Measurements from ENCODE around the gene TRAPPC10. TPM values are rescaled to one million over a fixed set of nuclear protein-coding genes. Genes with fewer than 3 reads are reported as not detected.

TRAPPC10 gene
- total RNA-seq, 2 experiments from 2014 or later, result 98.1 to 101 TPM

- CTCF ChIA-PET, result no interaction called here
- DNase-seq (peak in 5 of 14 experiments; percentile 30 to 54 (median 45)), ATAC-seq (ENCODE audit: poor library complexity) (no peak)
- Mint-ChIP-seq H3K27me3 (no peaks in the 10 kb centered on the region), H3K9me3 (no peaks in the 10 kb centered on the region), H3K4me1 (ENCODE audit: low read depth) (peaks cover 82% of the 10 kb centered on the region), H3K36me3 (ENCODE audit: low read depth) (peaks cover 75% of the 10 kb centered on the region), H3K27ac (peak overlapping the region; percentile 95), H3K4me3 (peak overlapping the region; percentile 74)
- Histone ChIP-seq H3K9me3 (ENCODE audit: control insufficient read depth in 1 of 2, insufficient read depth in 1 of 2, low read length in 2 of 2) (no peaks in the 10 kb centered on the region), H3K27ac (ENCODE audit: low read depth in 1 of 2, low read length in 2 of 2) (peak overlapping the region; percentile 80 to 91), H3K4me3 (ENCODE audit: low read length) (peak overlapping the region; percentile 8), H3K36me3 (ENCODE audit: insufficient read depth, low read length) (peaks cover 73% of the 10 kb centered on the region), H3K27me3 (ENCODE audit: control insufficient read depth in 1 of 2, insufficient read depth in 2 of 2, low read length in 2 of 2) (no peaks in the 10 kb centered on the region), H3K4me1 (ENCODE audit: insufficient read depth, low read length) (peaks cover 84% of the 10 kb centered on the region)
- POLR2A ChIA-PET, result interaction anchor here (0.5 to 1.5 kb wide), 2 partner anchors 9 to 67 kb away, joined by 6 to 8 read pairs; no protein-coding TSS in a partner anchor
- intact Hi-C loops (cut with DNase I, micrococcal nuclease), result loop anchor here in 1 of 2 experiments (10.0 kb wide), 1 partner anchor 247 kb away; the partner anchor contains the start of gene CFAP410
- TF ChIP-seq CTCF (IDR thresholded peaks at IDR 0.05), result no peak
These were observed 75.6 kb downstream of the TRAPPC10 start for GRCh38 chr21:44087426-44088400.

- Mint-ChIP-seq H3K4me3 (peak overlapping the region; percentile 74), H3K9me3 (no peaks in the 10 kb centered on the region), H3K27me3 (no peaks in the 10 kb centered on the region), H3K4me1 (ENCODE audit: low read depth) (peaks cover 75% of the 10 kb centered on the region), H3K27ac (peak overlapping the region; percentile 95), H3K36me3 (ENCODE audit: low read depth) (peaks cover 68% of the 10 kb centered on the region)
- H3K36me3 ChIP-seq (ENCODE audit: insufficient read depth, low read length), result peaks cover 75% of the 10 kb centered on the region
- H3K4me1 ChIP-seq (ENCODE audit: insufficient read depth, low read length), result peaks cover 83% of the 10 kb centered on the region
- ChIA-PET CTCF (no interaction called here), POLR2A (interaction anchor here (0.5 to 1.5 kb wide), 3 partner anchors 10 to 68 kb away, joined by 6 to 9 read pairs (median 8); no protein-coding TSS in a partner anchor)
- DNase-seq (no peak), ATAC-seq (ENCODE audit: poor library complexity) (no peak)
- no peaks in the 10 kb centered on the region for H3K27me3 ChIP-seq (ENCODE audit: control insufficient read depth in 1 of 2, insufficient read depth in 2 of 2, low read length in 2 of 2)
- no peaks in the 10 kb centered on the region for H3K9me3 ChIP-seq (ENCODE audit: control insufficient read depth in 1 of 2, insufficient read depth in 1 of 2, low read length in 2 of 2)
- peak overlapping the region; percentile 80 to 91 for H3K27ac ChIP-seq (ENCODE audit: low read depth in 1 of 2, low read length in 2 of 2)
- intact Hi-C loops (cut with DNase I, micrococcal nuclease), result loop anchor here in 1 of 2 experiments (10.0 kb wide), 1 partner anchor 246 kb away; the partner anchor contains the start of gene CFAP410
- no peak for TF ChIP-seq CTCF (IDR thresholded peaks at IDR 0.05)
- H3K4me3 ChIP-seq (ENCODE audit: low read length), result peak overlapping the region; percentile 8
These were observed 76.3 kb downstream of the TRAPPC10 start for GRCh38 chr21:44088401-44088780.

GRCh38 chr21:44089001-44089911 is 77.1 kb downstream of the TRAPPC10 start:
- ChIA-PET CTCF (interaction anchor here (1.0 kb wide), 1 partner anchor 75 kb away, joined by 3 read pairs; no protein-coding TSS in a partner anchor), POLR2A (interaction anchor here (0.9 to 1.5 kb wide), 6 partner anchors 11 to 209 kb away, joined by 3 to 9 read pairs (median 4); partner anchors contain the start of gene TRAPPC10)
- peaks cover 70% of the 10 kb centered on the region for H3K36me3 Mint-ChIP-seq (ENCODE audit: low read depth)
- peaks cover 66% of the 10 kb centered on the region for H3K4me1 Mint-ChIP-seq (ENCODE audit: low read depth)
- ATAC-seq (ENCODE audit: poor library complexity) (peak; percentile 93), DNase-seq (peak; percentile 33 to 89 (median 55))
- H3K9me3 Mint-ChIP-seq, result no peaks in the 10 kb centered on the region
- H3K27ac Mint-ChIP-seq, result peak overlapping the region; percentile 95
- H3K36me3 ChIP-seq (ENCODE audit: insufficient read depth, low read length), result peaks cover 84% of the 10 kb centered on the region
- peaks cover 75% of the 10 kb centered on the region for H3K4me1 ChIP-seq (ENCODE audit: insufficient read depth, low read length)
- H3K4me3 ChIP-seq (ENCODE audit: low read length), result peak overlapping the region; percentile 24
- no peak for TF ChIP-seq CTCF (IDR thresholded peaks at IDR 0.05)
- H3K9me3 ChIP-seq (ENCODE audit: control insufficient read depth in 1 of 2, insufficient read depth in 1 of 2, low read length in 2 of 2), result no peaks in the 10 kb centered on the region
- H3K27me3 Mint-ChIP-seq, result no peaks in the 10 kb centered on the region
- intact Hi-C loops (cut with DNase I, micrococcal nuclease), result loop anchor here in 1 of 2 experiments (10.0 kb wide), 1 partner anchor 246 kb away; the partner anchor contains the start of gene CFAP410
- H3K4me3 Mint-ChIP-seq, result peak overlapping the region; percentile 78
- peak overlapping the region; percentile 75 to 80 for H3K27ac ChIP-seq (ENCODE audit: low read depth in 1 of 2, low read length in 2 of 2)
- H3K27me3 ChIP-seq (ENCODE audit: control insufficient read depth in 1 of 2, insufficient read depth in 2 of 2, low read length in 2 of 2), result no peaks in the 10 kb centered on the region
